ENCODE data around the gene TMEM255A. TPM values are rescaled to one million over a fixed set of nuclear protein-coding genes. Genes with fewer than 3 reads are reported as not detected.

Gene TMEM255A
- total and polyA plus RNA-seq, 2 of the 4 experiments (the other 2 are of a cell fraction), result 0.03 TPM; not detected in 1

GRCh38 chrX:120238933-120239332, 72.3 kb downstream of the TMEM255A start:
- Histone ChIP-seq H3K4me3 (ENCODE audit: insufficient read depth, low read depth, low read length) (no peak overlapping the region), H2BK20ac (ENCODE audit: low read depth, low read length) (no peak overlapping the region), H2BK15ac (ENCODE audit: low read depth, low read length) (no peak overlapping the region), H3K23ac (ENCODE audit: low read depth, low read length) (no peak overlapping the region), H3K27ac (ENCODE audit: insufficient read depth, low read length) (no peak overlapping the region), H3K56ac (ENCODE audit: extremely low read depth, insufficient read depth, low read length) (no peak overlapping the region), H3K27me3 (ENCODE audit: control insufficient read depth, insufficient read depth, low read length) (no peaks in the 10 kb centered on the region; the same call in 1 of the 2 replicates), H4K8ac (ENCODE audit: low read depth in 2 of 2, low read length in 2 of 2) (no peak overlapping the region), H4K91ac (ENCODE audit: insufficient read depth, low read depth, low read length) (no peak overlapping the region), H3K79me1 (ENCODE audit: low read depth in 1 of 2, low read length in 2 of 2) (no peaks in the 10 kb centered on the region), H3K18ac (ENCODE audit: low read depth, low read length) (no peak overlapping the region), H3K36me3 (ENCODE audit: control insufficient read depth, insufficient read depth, low read length) (no peaks in the 10 kb centered on the region), H3K14ac (replicated peaks; ENCODE audit: low read depth, low read length) (no peak overlapping the region), H4K20me1 (ENCODE audit: insufficient read depth, low read length) (no peaks in the 10 kb centered on the region), H2BK5ac (ENCODE audit: low read depth, low read length, poor library complexity, severe bottlenecking) (no peak overlapping the region), H3K9me1 (ENCODE audit: insufficient read depth, low read length) (no peaks in the 10 kb centered on the region), H2AK9ac (replicated peaks; ENCODE audit: low read depth, low read length, poor library complexity) (no peak overlapping the region), H3K4ac (ENCODE audit: low read depth, low read length) (no peak overlapping the region), H3K4me2 (ENCODE audit: low read depth, low read length) (no peak overlapping the region), H3K4me1 (ENCODE audit: control insufficient read depth, insufficient read depth, low read length) (no peaks in the 10 kb centered on the region), H2AFZ (replicated peaks; ENCODE audit: low read length, poor library complexity) (no peak overlapping the region), H2BK120ac (ENCODE audit: low read depth, low read length) (no peak overlapping the region), H3K9ac (ENCODE audit: low read depth, low read length) (no peak overlapping the region), H4K5ac (ENCODE audit: low read depth, low read length) (no peak overlapping the region), H3K9me3 (ENCODE audit: control insufficient read depth, insufficient read depth, low read length) (no peaks in the 10 kb centered on the region), H2AK5ac (ENCODE audit: low read depth, low read length) (no peak overlapping the region)
- intact Hi-C loops (cut with micrococcal nuclease) (no loop called here), in situ Hi-C loops (cut with MboI; ENCODE audit: low sequenced_read_pairs) (loop anchor here (25.0 kb wide), 1 partner anchor 127 kb away; the partner anchor contains the start of gene RHOXF1), dilution Hi-C loops (cut with HindIII; ENCODE audit: low sequenced_read_pairs, unreplicated experiment) (no loop called here)
- DNase-seq (no peak), ATAC-seq (ENCODE audit: low read depth) (no peak)
- no TSS peak for BruUV-seq (replicated peaks)
- POLR2A ChIA-PET (ENCODE audit: unreplicated experiment), result no interaction called here
- WGBS, 2 experiments (ENCODE audit: extremely low coverage in 2 of 2, insufficient read length in 1 of 2), result 71% methylated on average over 3 of the region's 4 CpGs; no CpG with 5 or more reads in 1 of the 2 experiments
- TF ChIP-seq, protein P1, sequence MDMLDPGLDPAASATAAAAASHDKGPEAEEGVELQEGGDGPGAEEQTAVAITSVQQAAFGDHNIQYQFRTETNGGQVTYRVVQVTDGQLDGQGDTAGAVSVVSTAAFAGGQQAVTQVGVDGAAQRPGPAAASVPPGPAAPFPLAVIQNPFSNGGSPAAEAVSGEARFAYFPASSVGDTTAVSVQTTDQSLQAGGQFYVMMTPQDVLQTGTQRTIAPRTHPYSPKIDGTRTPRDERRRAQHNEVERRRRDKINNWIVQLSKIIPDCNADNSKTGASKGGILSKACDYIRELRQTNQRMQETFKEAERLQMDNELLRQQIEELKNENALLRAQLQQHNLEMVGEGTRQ (IDR thresholded peaks at IDR 0.05; ENCODE audit: low read depth, low read length), result no peak
- TF ChIP-seq CEBPB (IDR thresholded peaks at IDR 0.05; ENCODE audit: low read depth, low read length) (no peak), SMC3 (IDR thresholded peaks at IDR 0.05; ENCODE audit: low read depth, low read length) (no peak), POLR2A (IDR thresholded peaks at IDR 0.05; ENCODE audit: low read depth, low read length) (no peak), RFX5 (IDR thresholded peaks at IDR 0.05; ENCODE audit: low read depth, low read length) (no peak), RCOR1 (IDR thresholded peaks at IDR 0.05; ENCODE audit: insufficient replicate concordance, low read length) (no peak), CTCF (conservative IDR thresholded peaks at IDR 0.05; ENCODE audit: low read depth, low read length) (no peak), NFE2L2 (IDR thresholded peaks at IDR 0.05; ENCODE audit: low read depth, low read length) (no peak), MAFK (IDR thresholded peaks at IDR 0.05; ENCODE audit: low read depth, low read length) (no peak), MAZ (IDR thresholded peaks at IDR 0.05; ENCODE audit: borderline replicate concordance, low read depth, low read length) (no peak), MXI1 (IDR thresholded peaks at IDR 0.05; ENCODE audit: borderline replicate concordance, low read depth, low read length) (no peak), RAD21 (IDR thresholded peaks at IDR 0.05; ENCODE audit: low read length) (no peak), FOS (IDR thresholded peaks at IDR 0.05; ENCODE audit: low read depth, low read length) (no peak), BHLHE40 (IDR thresholded peaks at IDR 0.05; ENCODE audit: low read depth, low read length) (no peak), CHD1 (IDR thresholded peaks at IDR 0.05; ENCODE audit: low read depth, low read length) (no peak), ELK1 (IDR thresholded peaks at IDR 0.05; ENCODE audit: borderline replicate concordance, low read depth, low read length) (no peak)
- CTCF ChIA-PET, result no interaction called here
